HG03575 (cell line): ENCODE data around the gene TIMM44.

Experiments
- ATAC-seq: cut with Tn5 transposase; IDR thresholded peaks from one replicate; pipeline ENCODE4 v1.9.1; 2021; ENCODE audit not compliant: unreplicated experiment, insufficient number of reproducible peaks, low FRiP score; ENCODE audit errors: extremely low read depth

The TIMM44 gene

GRCh38 chr19:7978179-7978825, 34.8 kb upstream of the TIMM44 start:
- ATAC-seq = no peak

DNA sequence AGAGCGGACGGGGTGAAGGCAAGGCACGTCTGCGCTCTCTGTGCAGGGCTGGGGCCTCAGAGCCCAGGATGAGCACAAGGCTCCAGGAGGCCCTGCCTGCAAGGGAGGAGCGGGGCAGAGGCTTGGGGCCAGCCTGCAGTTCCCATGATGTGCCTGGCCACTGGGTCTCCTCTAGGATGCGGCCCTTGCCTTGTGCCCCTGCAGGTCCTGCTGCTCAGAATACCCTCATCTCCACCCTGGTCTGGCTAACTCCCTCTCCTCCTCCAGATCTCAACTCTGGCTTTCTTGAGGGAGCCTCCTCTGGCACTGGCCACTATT, 34.2 kb upstream of the TIMM44 start:
- ATAC-seq = no peak

DNA sequence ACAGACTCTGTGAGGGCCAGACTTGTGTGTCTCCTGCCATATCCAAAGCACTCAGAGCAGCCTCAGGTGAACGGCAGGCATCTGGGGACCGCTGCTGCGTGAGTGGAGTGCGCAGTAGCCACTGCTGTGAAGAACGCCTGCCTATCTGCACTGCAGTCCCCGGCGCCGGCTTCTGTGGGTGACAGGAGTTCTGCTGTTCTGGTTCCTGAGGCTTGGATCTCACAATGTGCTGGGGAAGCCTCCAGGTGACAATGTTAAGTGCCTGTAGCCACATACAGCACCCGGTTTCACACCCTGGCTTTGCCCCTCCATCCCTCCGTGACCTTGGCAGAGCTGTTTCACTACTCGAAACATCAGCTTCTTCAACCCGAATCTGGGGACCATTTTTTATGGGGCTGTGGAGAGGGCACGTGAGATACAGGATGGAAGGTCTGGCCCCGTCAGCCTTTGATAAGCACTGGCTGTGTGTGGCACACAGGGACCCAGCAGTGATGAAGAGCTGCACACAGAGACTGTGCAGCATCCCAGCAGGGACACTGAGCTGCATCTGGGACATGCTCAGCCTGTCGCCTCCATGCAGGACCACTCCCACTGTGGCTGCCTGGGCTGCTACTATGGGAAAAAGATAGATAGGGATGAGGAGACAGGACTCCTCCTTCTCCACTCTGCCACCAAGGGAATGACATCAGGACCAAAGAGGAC, 33.7 kb upstream of the TIMM44 start:
- no peak for ATAC-seq

DNA sequence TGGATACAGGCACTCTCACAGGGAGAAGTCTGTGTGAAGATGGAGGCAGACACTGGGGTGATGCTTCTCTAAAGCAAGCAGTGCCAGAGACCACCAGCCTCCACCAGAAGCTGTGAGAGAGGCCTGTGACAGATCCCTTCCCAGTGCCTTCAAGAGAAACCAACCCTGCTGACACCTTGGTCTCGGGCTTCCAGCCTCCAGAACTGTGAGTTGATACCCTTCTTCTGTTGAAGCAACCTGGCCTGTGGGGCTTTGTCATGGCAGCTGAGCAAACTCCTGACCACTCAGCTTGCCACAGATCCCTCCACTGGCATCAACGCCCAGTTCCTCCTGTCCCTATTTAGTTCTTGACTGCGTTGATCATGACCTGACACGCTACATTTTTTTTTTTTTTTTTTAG, 33.0 kb upstream of the TIMM44 start:
- no peak for ATAC-seq

DNA sequence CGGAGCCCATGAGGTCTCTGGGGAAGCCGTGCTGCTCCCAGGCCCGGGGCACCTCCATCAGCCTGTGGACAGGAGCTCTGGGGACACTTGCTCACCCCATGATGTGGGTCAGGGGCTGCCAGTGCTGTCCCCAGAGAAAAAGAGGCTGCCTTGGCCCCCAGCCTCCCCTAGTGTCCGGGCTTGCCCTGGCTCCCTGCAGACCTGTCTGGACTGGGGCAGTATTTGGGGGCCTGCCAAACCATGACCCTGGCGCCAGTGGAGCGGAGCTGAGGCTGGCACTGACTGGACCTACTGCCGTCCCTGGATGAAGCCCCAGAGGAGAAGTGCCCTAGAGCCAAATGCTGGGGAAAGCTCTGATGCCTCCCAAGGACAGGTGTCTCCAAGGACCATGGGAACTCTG, 31.6 kb upstream of the TIMM44 start:
- no peak for ATAC-seq

DNA sequence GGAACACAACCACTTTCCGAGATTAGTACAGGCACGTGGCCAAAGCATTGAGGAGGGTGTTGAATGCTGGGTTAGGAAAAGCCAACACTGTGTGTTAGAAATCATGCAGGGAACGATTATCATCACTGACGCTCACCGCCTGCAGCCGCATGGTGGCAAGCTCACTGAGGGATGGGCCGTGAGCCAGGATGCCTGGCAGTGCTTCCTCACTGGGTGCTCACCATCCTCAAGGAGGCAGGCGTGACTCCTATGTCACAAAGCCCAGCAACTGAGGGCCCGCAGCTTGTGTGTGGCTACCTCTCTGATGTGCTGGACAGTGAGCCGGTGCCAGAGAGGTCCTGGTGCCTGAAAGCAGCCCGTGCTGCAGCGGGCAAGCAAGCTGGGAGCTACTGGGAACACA, 30.4 kb upstream of the TIMM44 start:
- ATAC-seq = no peak

GRCh38 chr19:7971553-7972520, 28.4 kb upstream of the TIMM44 start:
- ATAC-seq = no peak

- ATAC-seq = no peak
Observed at GRCh38 chr19:7970716-7971448, 27.4 kb upstream of the TIMM44 start.

DNA sequence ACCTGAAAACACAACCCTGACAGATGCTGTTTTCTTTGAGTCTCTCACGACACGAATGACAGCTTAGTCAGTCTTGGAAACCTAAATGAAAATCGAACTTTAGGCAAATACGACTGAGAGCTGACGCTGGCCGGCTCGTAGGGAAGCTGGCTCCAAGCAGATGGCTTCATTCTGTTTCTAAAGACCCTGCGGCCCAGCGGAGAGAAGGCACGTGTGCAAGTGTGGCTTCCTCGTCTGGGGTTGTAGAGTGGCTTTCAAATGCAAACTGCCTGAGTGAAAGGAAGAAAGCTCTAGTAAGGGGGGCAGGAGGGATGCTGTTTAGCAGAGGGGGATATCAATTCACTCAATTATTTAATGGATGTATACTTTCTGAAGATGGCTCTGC, 26.1 kb upstream of the TIMM44 start:
- no peak for ATAC-seq

- ATAC-seq = no peak
Observed at GRCh38 chr19:7968796-7969554, 25.5 kb upstream of the TIMM44 start.

DNA sequence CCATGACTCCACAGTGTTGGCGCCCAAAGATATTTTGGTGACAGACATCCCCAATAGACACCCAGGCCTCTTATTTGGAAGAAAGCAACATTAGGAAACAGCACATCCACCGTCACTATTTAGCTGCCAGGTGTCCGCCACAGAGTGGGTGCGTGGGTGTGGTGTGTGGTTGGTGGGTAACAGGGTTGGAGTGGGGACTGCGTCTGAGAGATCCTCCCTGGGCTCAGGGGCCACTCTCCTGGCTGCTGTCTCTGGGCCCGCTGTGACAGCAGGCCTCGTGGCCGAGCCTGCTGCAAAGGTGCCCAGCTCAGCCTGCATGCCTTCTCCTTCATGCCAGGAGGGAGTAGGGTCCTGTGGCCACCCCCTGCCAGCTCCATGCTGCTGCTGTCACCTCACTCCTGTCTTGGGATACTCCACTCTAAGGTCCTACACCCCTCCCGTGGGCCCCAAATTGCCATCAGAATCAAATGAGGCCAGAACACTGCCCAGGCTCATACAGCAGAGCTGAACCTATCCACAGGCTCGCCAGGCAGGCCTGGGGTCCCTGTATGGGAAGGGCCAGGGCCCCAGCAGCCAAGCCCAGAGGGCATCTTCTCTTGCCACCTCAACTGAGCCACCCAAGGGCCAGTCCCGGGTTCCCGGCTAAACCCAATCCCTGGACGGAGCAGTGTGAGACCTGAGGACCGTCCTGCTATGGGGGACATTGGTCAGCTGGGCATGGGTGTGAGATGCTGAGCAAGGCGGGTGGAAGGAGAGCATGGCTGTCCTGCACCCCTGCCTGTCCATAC, 24.7 kb upstream of the TIMM44 start:
- ATAC-seq = no peak

- ATAC-seq = no peak
Observed at GRCh38 chr19:7965921-7966665, 22.6 kb upstream of the TIMM44 start.

DNA sequence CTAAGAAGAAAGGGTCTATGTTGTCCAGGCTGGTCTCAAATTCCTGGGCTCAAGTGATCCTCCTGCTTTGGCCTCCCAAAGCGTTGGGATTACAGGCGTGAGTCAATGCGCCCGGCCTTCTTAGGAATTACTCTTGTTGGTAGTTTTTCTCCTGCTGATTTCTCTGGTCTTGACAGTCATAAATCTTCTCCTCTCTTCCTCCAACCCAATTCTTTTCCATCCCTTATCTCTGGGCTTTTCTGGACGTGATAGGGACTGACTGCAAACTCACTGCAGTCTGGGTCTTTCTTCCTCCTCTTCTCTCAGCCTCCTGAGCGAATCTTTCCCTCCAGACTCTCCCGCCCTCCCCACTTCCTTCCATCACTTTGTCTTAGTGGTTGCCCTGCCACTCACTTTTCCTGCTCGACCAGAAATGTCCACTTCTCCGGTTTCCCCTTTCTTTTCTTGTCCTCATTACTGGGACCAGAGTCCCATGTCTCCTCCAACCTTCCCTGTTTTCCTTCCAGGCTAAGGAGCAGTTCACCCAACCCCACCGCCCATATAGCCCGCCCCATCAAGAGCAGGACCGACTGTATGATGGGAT, 21.9 kb upstream of the TIMM44 start:
- no peak for ATAC-seq

DNA sequence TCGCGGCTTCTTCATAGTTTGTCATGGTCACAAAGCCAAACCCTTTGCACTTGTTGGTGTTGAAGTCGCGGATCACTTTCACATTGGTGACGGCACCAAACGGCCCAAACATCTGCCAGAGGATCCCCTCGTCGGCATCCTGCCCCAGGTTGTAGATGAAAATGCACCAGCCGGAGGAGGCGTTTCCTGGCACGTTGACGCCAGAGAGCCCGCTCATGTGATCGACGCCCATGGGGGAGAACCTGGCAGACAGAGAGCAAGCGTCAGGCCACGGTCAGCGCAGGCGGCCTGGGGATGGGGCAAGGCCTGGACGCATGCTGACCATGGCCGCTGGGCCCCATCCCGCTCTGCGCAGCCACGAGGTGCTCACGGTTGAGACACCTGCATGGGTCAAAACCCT, 20.1 kb upstream of the TIMM44 start:
- no peak for ATAC-seq

GRCh38 chr19:7962644-7963268, 19.3 kb upstream of the TIMM44 start:
- ATAC-seq = no peak

- no peak for ATAC-seq
Observed at GRCh38 chr19:7961920-7962626, 18.6 kb upstream of the TIMM44 start.
